Adipocyte (in vitro differentiated cells): ENCODE results near the gene ULK3.

Source experiments
- DNase-seq: peaks from one replicate; pipeline ENCODE4 v3.0.0-alpha.2; 2015; ENCODE audit warnings: low read depth
- H3K27me3 ChIP-seq: replicated peaks from 2 replicates; pipeline ENCODE4 v1.7.0; 2013; ENCODE audit warnings: mild to moderate bottlenecking, low read length, moderate library complexity; ENCODE audit not compliant: control insufficient read depth, insufficient read depth
- H3K36me3 ChIP-seq: 2 replicates; pipeline ENCODE4 v1.7.0; 2013; ENCODE audit warnings: low read length, mild to moderate bottlenecking, moderate library complexity; ENCODE audit not compliant: control insufficient read depth, insufficient read depth, severe bottlenecking
- H3K4me1 ChIP-seq: 2 replicates; pipeline ENCODE4 v1.7.0; 2013; ENCODE audit warnings: mild to moderate bottlenecking, low read length, moderate library complexity; ENCODE audit not compliant: control insufficient read depth, insufficient read depth
- H3K4me3 ChIP-seq: 2 replicates; pipeline ENCODE4 v1.7.0; 2013; ENCODE audit warnings: mild to moderate bottlenecking, low read length, moderate library complexity
- H3K9ac ChIP-seq: 2 replicates; pipeline ENCODE4 v1.7.0; 2013; ENCODE audit warnings: mild to moderate bottlenecking, low read length, moderate library complexity
- H3K9me3 ChIP-seq: 2 replicates; pipeline ENCODE4 v1.7.0; 2013; ENCODE audit warnings: mild to moderate bottlenecking, low read length, moderate library complexity; ENCODE audit not compliant: control insufficient read depth

Gene ULK3

DNA sequence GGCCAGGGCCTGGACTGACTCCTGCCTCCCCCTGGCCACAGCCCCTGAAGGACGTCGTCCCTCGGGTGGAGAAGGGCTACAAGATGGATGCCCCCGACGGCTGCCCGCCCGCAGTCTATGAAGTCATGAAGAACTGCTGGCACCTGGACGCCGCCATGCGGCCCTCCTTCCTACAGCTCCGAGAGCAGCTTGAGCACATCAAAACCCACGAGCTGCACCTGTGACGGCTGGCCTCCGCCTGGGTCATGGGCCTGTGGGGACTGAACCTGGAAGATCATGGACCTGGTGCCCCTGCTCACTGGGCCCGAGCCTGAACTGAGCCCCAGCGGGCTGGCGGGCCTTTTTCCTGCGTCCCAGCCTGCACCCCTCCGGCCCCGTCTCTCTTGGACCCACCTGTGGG lies 40.7 kb downstream of the ULK3 start:
- H3K4me1 ChIP-seq = peaks cover 6% of the 10 kb centered on the region

DNA sequence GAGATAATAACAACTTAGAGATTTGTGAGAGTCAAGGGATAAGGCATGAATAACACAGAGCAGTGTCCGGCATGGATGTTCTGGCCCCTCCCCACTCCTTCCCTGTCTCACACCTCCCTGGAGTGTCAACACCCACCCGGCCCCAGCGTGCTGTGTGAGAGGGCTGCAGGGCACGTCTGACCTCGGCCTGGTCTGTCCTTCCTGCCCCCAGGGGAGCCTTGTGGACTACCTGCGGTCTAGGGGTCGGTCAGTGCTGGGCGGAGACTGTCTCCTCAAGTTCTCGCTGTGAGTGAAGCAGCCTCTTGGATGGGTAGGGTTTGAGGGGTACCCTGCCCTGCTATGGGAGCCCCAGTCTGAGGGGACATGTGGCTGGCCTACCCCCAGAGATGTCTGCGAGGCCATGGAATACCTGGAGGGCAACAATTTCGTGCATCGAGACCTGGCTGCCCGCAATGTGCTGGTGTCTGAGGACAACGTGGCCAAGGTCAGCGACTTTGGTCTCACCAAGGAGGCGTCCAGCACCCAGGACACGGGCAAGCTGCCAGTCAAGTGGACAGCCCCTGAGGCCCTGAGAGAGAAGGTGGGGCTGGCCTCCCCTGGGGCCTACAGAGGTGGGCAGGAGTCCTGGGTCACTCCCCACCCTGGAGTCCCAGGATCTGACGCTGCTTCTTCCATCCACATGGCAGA lies 41.5 kb downstream of the ULK3 start:
- Histone ChIP-seq H3K27me3 (no peaks in the 10 kb centered on the region), H3K9me3 (no peaks in the 10 kb centered on the region), H3K36me3 (peaks cover 56% of the 10 kb centered on the region), H3K9ac (no peak overlapping the region), H3K4me3 (no peak overlapping the region), H3K4me1 (peaks cover 8% of the 10 kb centered on the region)
- DNase-seq = no peak

More for the DNA sequence above, 40.7 kb downstream of the ULK3 start:
- Histone ChIP-seq H3K36me3 (peaks cover 56% of the 10 kb centered on the region), H3K27me3 (no peaks in the 10 kb centered on the region), H3K9ac (no peak overlapping the region), H3K4me3 (no peak overlapping the region), H3K9me3 (no peaks in the 10 kb centered on the region)
- no peak for DNase-seq

DNA sequence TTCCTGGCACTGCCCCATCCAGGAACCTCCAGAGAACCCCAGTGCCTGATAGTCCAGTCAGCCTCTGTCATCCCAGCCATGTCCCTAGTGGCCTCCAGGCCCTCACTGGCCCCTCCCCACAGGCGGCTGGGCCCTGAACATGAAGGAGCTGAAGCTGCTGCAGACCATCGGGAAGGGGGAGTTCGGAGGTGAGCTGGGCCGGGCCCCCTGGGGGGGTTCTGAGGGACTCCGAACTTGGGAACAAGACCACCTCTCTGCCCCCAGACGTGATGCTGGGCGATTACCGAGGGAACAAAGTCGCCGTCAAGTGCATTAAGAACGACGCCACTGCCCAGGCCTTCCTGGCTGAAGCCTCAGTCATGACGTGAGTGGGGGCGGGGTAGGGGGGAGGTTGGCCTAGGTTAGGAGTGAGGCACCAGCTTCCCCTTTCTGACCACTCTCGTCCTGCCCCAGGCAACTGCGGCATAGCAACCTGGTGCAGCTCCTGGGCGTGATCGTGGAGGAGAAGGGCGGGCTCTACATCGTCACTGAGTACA lies 42.3 kb downstream of the ULK3 start:
- Histone ChIP-seq H3K36me3 (peaks cover 56% of the 10 kb centered on the region), H3K4me3 (no peak overlapping the region), H3K27me3 (no peaks in the 10 kb centered on the region), H3K9me3 (no peaks in the 10 kb centered on the region), H3K9ac (no peak overlapping the region), H3K4me1 (peaks cover 12% of the 10 kb centered on the region)
- DNase-seq = no peak

DNA sequence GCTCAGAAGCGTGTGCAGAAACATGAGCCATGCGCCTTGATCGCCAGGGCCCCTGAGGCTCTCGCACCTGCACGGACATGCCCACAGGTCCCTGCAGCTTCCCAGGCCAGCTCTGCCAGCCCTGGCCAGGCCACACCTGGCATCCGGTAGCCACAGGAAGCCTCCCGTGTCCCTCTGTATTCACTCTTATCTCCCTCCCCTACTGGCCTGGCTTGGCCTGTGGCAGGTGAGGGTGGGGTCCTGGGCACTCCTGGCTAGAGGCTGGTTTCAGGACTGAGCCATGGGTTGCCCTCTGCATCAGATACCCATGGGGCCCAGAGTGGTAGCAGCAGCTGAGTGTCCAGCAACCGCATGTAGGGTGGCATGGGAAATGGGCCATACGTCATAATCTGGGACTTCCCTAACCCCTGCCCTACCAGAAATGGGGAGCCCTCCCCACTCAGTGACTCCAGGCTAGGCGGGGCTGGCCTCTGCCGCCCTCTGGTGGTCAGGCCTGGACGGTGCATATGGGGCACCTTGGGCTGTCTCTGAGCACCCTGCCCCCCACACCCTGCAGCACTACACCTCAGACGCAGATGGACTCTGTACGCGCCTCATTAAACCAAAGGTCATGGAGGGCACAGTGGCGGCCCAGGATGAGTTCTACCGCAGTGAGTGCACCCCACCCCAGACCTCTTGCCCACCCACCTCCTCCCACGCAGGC lies 42.9 kb downstream of the ULK3 start:
- Histone ChIP-seq H3K9me3 (no peaks in the 10 kb centered on the region), H3K4me1 (peaks cover 12% of the 10 kb centered on the region), H3K9ac (no peak overlapping the region), H3K36me3 (peaks cover 56% of the 10 kb centered on the region), H3K27me3 (no peaks in the 10 kb centered on the region), H3K4me3 (no peak overlapping the region)
- peak; percentile 71 for DNase-seq

DNA sequence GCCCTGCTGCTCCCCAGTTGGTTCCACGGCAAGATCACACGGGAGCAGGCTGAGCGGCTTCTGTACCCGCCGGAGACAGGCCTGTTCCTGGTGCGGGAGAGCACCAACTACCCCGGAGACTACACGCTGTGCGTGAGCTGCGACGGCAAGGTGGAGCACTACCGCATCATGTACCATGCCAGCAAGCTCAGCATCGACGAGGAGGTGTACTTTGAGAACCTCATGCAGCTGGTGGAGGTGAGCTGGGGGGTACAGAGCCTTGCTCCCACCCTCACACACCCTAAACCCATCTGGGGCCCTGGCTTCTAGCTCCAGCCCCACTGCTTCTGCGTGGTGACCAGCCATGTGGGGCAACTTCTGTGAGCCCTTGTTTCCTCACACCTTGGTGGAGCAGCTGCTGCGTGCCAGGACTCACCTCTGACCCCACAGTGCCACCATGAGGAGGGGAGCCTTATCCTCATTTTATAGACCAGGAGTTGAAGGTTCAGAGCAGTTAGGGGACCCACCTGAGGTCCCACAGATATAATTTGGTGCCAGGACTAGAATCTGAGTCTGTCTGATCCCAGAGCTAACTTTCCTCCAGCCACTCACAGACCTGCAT lies 43.6 kb downstream of the ULK3 start:
- DNase-seq = no peak

GRCh38 chr15:74798388-74799254 lies 44.3 kb downstream of the ULK3 start:
- peaks cover 47% of the 10 kb centered on the region for H3K36me3 ChIP-seq
- no peak for DNase-seq
- H3K4me1 ChIP-seq = peaks cover 12% of the 10 kb centered on the region
- H3K9ac ChIP-seq = no peak overlapping the region
- H3K27me3 ChIP-seq = no peaks in the 10 kb centered on the region
- no peaks in the 10 kb centered on the region for H3K9me3 ChIP-seq
- no peak overlapping the region for H3K4me3 ChIP-seq

More for the DNA sequence above, 43.6 kb downstream of the ULK3 start:
- H3K4me3 ChIP-seq = no peak overlapping the region
- peaks cover 55% of the 10 kb centered on the region for H3K36me3 ChIP-seq
- peaks cover 12% of the 10 kb centered on the region for H3K4me1 ChIP-seq
- no peaks in the 10 kb centered on the region for H3K9me3 ChIP-seq
- H3K9ac ChIP-seq = no peak overlapping the region
- H3K27me3 ChIP-seq = no peaks in the 10 kb centered on the region

DNA sequence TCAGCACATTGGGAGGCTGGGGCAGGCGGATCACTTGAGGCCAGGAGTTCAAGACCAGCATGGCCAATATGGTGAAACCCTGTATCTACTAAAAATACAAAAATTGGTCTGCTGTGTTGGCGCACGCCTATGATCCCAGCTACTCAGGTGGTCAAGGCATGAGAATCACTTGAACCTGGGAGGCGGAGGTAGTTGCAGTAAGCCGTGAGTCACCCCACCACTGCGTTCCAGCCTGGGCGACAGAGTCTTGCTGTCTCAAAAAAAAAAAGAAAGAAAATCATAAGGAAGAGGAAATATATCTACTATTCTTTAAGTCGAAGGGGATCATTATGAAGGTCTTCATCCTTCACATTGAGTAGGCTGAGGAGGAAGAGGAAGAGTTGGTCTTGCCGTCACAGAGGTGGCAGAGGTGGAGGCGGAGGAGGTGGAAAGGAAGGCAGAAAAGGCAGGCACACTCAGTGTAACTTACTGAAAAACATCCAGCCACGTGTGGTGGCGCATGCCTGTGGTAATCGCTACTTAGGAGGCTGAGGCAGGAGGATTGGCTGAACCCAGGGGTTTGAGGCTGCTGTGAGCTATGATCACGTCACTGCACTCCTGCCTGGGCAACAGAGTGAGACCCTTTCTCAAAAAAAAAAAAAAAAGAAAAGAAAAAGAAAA lies 46.9 kb downstream of the ULK3 start:
- no peak overlapping the region for H3K9ac ChIP-seq
- no peaks in the 10 kb centered on the region for H3K9me3 ChIP-seq
- no peaks in the 10 kb centered on the region for H3K27me3 ChIP-seq
- peaks cover 14% of the 10 kb centered on the region for H3K4me1 ChIP-seq
- no peak overlapping the region for H3K4me3 ChIP-seq
- H3K36me3 ChIP-seq = peaks cover 22% of the 10 kb centered on the region
- DNase-seq = no peak

GRCh38 chr15:74794970-74795349 lies 48.0 kb downstream of the ULK3 start:
- Histone ChIP-seq H3K9ac (no peak overlapping the region), H3K4me3 (no peak overlapping the region), H3K9me3 (no peaks in the 10 kb centered on the region), H3K4me1 (peaks cover 23% of the 10 kb centered on the region), H3K36me3 (peaks cover 13% of the 10 kb centered on the region), H3K27me3 (no peaks in the 10 kb centered on the region)
- no peak for DNase-seq

- Histone ChIP-seq H3K4me1 (peaks cover 23% of the 10 kb centered on the region), H3K9ac (no peak overlapping the region), H3K9me3 (no peaks in the 10 kb centered on the region), H3K36me3 (peaks cover 7% of the 10 kb centered on the region), H3K4me3 (no peak overlapping the region), H3K27me3 (no peaks in the 10 kb centered on the region)
- DNase-seq = no peak
These were observed 48.5 kb downstream of the ULK3 start for GRCh38 chr15:74794248-74794969.
